SK-N-SH treated with all-trans-retinoic acid at 6 μM for 48 hours (cell line): Measurements from ENCODE around the gene IL1B.

Source experiments
- ATAC-seq: fragments of 200-7000 bp; cut with Tn5 transposase; 3 replicates; pipeline ENCODE4 v1.9.1; 2020; ENCODE audit warnings: mild to moderate bottlenecking, moderate library complexity
- ARNTL ChIP-seq: fragments of 450-650 bp; formaldehyde crosslinking; IDR thresholded peaks from 2 replicates; pipeline ENCODE4 v1.5.0; 2020; ENCODE audit warnings: low read depth, mild to moderate bottlenecking, moderate library complexity, borderline replicate concordance
- BACH2 ChIP-seq: fragments of 250-450 bp; sonication (Bioruptor Pico); IDR thresholded peaks from 2 replicates; pipeline ENCODE4 v1.9.0; 2021; ENCODE audit warnings: mild to moderate bottlenecking, borderline replicate concordance
- CREB5 ChIP-seq: fragments of 250-450 bp; sonication (Bioruptor Pico); IDR thresholded peaks from 2 replicates; pipeline ENCODE4 v1.5.1; 2020; ENCODE audit warnings: low read depth, mild to moderate bottlenecking, moderate library complexity
- CSDC2 ChIP-seq: fragments of 250-450 bp; sonication (Bioruptor Pico); IDR thresholded peaks from 2 replicates; pipeline ENCODE4 v1.5.0; 2020; ENCODE audit warnings: mild to moderate bottlenecking, moderate library complexity
- CSRNP3 ChIP-seq: fragments of 250-450 bp; sonication (Bioruptor Pico); IDR thresholded peaks from 2 replicates; pipeline ENCODE4 v1.5.1; 2021; ENCODE audit warnings: mild to moderate bottlenecking, moderate library complexity
- ESRRG ChIP-seq: fragments of 250-450 bp; sonication (Bioruptor Pico); IDR thresholded peaks from 2 replicates; pipeline ENCODE4 v1.6.1; 2021; ENCODE audit warnings: mild to moderate bottlenecking
- GLIS3 ChIP-seq: fragments of 250-450 bp; sonication (Bioruptor Pico); IDR thresholded peaks from 2 replicates; pipeline ENCODE4 v1.5.0; 2020; ENCODE audit warnings: mild to moderate bottlenecking, moderate library complexity
- ISL1 ChIP-seq: fragments of 250-450 bp; sonication (Bioruptor Pico); IDR thresholded peaks from 2 replicates; pipeline ENCODE4 v2.1.2; 2022; ENCODE audit warnings: mild to moderate bottlenecking, moderate library complexity
- OSR1 ChIP-seq: fragments of 250-450 bp; sonication (Bioruptor Pico); IDR thresholded peaks from 2 replicates; pipeline ENCODE4 v1.8.0; 2022; ENCODE audit warnings: moderate library complexity, mild to moderate bottlenecking, inconsistent platforms
- PATZ1 ChIP-seq: fragments of 250-450 bp; sonication (Bioruptor Pico); IDR thresholded peaks from 2 replicates; pipeline ENCODE4 v1.8.0; 2020; ENCODE audit warnings: mild to moderate bottlenecking, moderate library complexity, borderline replicate concordance
- POU6F1 ChIP-seq: fragments of 250-450 bp; sonication (Bioruptor Pico); IDR thresholded peaks from 2 replicates; pipeline ENCODE4 v1.8.0; 2021; ENCODE audit warnings: low read depth, mild to moderate bottlenecking, moderate library complexity, borderline replicate concordance
- PPARA ChIP-seq: fragments of 250-450 bp; sonication (Bioruptor Pico); IDR thresholded peaks from 2 replicates; pipeline ENCODE4 v1.5.0; 2020; ENCODE audit warnings: mild to moderate bottlenecking, borderline replicate concordance
- RARB ChIP-seq: fragments of 250-450 bp; sonication (Bioruptor Pico); IDR thresholded peaks from 2 replicates; pipeline ENCODE4 v1.8.0; 2021; ENCODE audit warnings: mild to moderate bottlenecking, moderate library complexity
- SNAI2 ChIP-seq: fragments of 250-450 bp; sonication (Bioruptor Pico); IDR thresholded peaks from 2 replicates; pipeline ENCODE4 v1.5.0; 2020; ENCODE audit warnings: mild to moderate bottlenecking, moderate library complexity
- TCF4 ChIP-seq: fragments of 250-450 bp; sonication (Bioruptor Pico); IDR thresholded peaks from 2 replicates; pipeline ENCODE4 v1.8.0; 2021; ENCODE audit warnings: mild to moderate bottlenecking, moderate library complexity, borderline replicate concordance
- ZFP3 ChIP-seq: fragments of 250-450 bp; sonication (Bioruptor Pico); IDR thresholded peaks from 2 replicates; pipeline ENCODE4 v1.5.0; 2020; ENCODE audit warnings: mild to moderate bottlenecking, moderate library complexity
- ZFP30 ChIP-seq: fragments of 450-650 bp; formaldehyde crosslinking; IDR thresholded peaks from 2 replicates; pipeline ENCODE4 v1.5.0; 2022; ENCODE audit warnings: mild to moderate bottlenecking, moderate library complexity
- ZNF565 ChIP-seq: fragments of 450-650 bp; formaldehyde crosslinking; conservative IDR thresholded peaks from 2 replicates; pipeline ENCODE4 v1.5.0; 2020; ENCODE audit warnings: low read depth, mild to moderate bottlenecking, moderate library complexity
- ZNF70 ChIP-seq: fragments of 450-650 bp; formaldehyde crosslinking; IDR thresholded peaks from 2 replicates; pipeline ENCODE4 v1.5.0; 2020; ENCODE audit warnings: mild to moderate bottlenecking, moderate library complexity
- ZNF8 ChIP-seq: fragments of 450-650 bp; formaldehyde crosslinking; IDR thresholded peaks from 2 replicates; pipeline ENCODE4 v1.5.0; 2020; ENCODE audit warnings: mild to moderate bottlenecking, moderate library complexity

Gene IL1B

GRCh38 chr2:112869258-112869842 lies 32.8 kb upstream of the IL1B start (continued):
- TF ChIP-seq POU6F1 (CRISPR knock-in tag) (no peak), RARB (CRISPR knock-in tag) (no peak), CSDC2 (no peak), ISL1 (no peak), CREB5 (CRISPR knock-in tag) (no peak), GLIS3 (CRISPR knock-in tag) (no peak), OSR1 (CRISPR knock-in tag) (no peak), BACH2 (CRISPR knock-in tag) (no peak)

GRCh38 chr2:112867701-112868631 lies 31.4 kb upstream of the IL1B start:
- ATAC-seq = no peak
- TF ChIP-seq RARB (CRISPR knock-in tag) (no peak), CREB5 (CRISPR knock-in tag) (no peak), CSDC2 (no peak), OSR1 (CRISPR knock-in tag) (no peak), POU6F1 (CRISPR knock-in tag) (no peak), CSRNP3 (CRISPR knock-in tag) (no peak), ARNTL (CRISPR knock-in tag) (no peak)

- ATAC-seq = no peak
- TF ChIP-seq GLIS3 (CRISPR knock-in tag) (no peak), RARB (CRISPR knock-in tag) (no peak), TCF4 (no peak), ZFP30 (no peak), ZNF70 (no peak), ZNF8 (no peak), CSDC2 (no peak), ZFP3 (CRISPR knock-in tag) (no peak), OSR1 (CRISPR knock-in tag) (no peak), ISL1 (no peak), ARNTL (CRISPR knock-in tag) (no peak), ZNF565 (CRISPR knock-in tag) (no peak), PPARA (CRISPR knock-in tag) (no peak), PATZ1 (CRISPR knock-in tag) (no peak), BACH2 (CRISPR knock-in tag) (no peak), SNAI2 (CRISPR knock-in tag) (no peak), ESRRG (no peak), CSRNP3 (CRISPR knock-in tag) (no peak)
Measured at GRCh38 chr2:112866128-112866835, 29.7 kb upstream of the IL1B start.
